RWPE2 (cell line): ENCODE measurements around the gene SEMA4B.

Experiments used
- ATAC-seq: fragments of 200-7000 bp; cut with Tn5 transposase; 3 replicates; pipeline ENCODE4 v1.9.1; 2021; ENCODE audit warnings: low read depth
- DNase-seq: peaks from one replicate; pipeline ENCODE4 v3.0.0-alpha.2; 2020; ENCODE audit warnings: low spot score
- H3K27ac ChIP-seq: fragments of 450-650 bp; 2 replicates; pipeline ENCODE4 v1.5.1; 2017; ENCODE audit warnings: mild to moderate bottlenecking; ENCODE audit not compliant: poor library complexity, severe bottlenecking
- H3K27me3 ChIP-seq: fragments of 250-450 bp; sonication (Bioruptor Pico); 2 replicates; pipeline ENCODE4 v1.5.1; 2021; ENCODE audit warnings: mild to moderate bottlenecking, moderate library complexity; ENCODE audit not compliant: insufficient read depth, poor library complexity, severe bottlenecking
- H3K36me3 ChIP-seq: fragments of 250-450 bp; sonication (Bioruptor Pico); 2 replicates; pipeline ENCODE4 v1.5.1; 2020; ENCODE audit warnings: low read depth, mild to moderate bottlenecking, moderate library complexity
- H3K4me1 ChIP-seq: fragments of 250-450 bp; sonication (Bioruptor Pico); 2 replicates; pipeline ENCODE4 v1.5.1; 2021; ENCODE audit warnings: mild to moderate bottlenecking, moderate library complexity; ENCODE audit not compliant: insufficient read depth, poor library complexity, severe bottlenecking
- H3K4me3 ChIP-seq: fragments of 250-450 bp; sonication (Bioruptor Pico); 2 replicates; pipeline ENCODE4 v1.5.1; 2021; ENCODE audit warnings: mild to moderate bottlenecking, moderate library complexity; ENCODE audit not compliant: severe bottlenecking
- H3K9me3 ChIP-seq: fragments of 250-450 bp; sonication (Bioruptor Pico); 2 replicates; pipeline ENCODE4 v1.5.1; 2021; ENCODE audit warnings: mild to moderate bottlenecking, moderate library complexity; ENCODE audit not compliant: severe bottlenecking
- CTCF ChIP-seq: fragments of 450-650 bp; IDR thresholded peaks from one replicate; pipeline ENCODE4 v1.5.1; 2017; ENCODE audit warnings: mild to moderate bottlenecking, moderate library complexity; ENCODE audit not compliant: poor library complexity, severe bottlenecking

The SEMA4B gene

GRCh38 chr15:90210593-90210992 lies 9.5 kb downstream of the SEMA4B start:
- ATAC-seq: no peak
- Histone ChIP-seq H3K27ac (peak overlapping the region; percentile 98), H3K4me3 (no peak overlapping the region)

GRCh38 chr15:90211009-90211408 lies 9.9 kb downstream of the SEMA4B start:
- Histone ChIP-seq H3K27me3 (no peaks in the 10 kb centered on the region), H3K4me3 (no peak overlapping the region), H3K9me3 (no peaks in the 10 kb centered on the region), H3K27ac (peak overlapping the region; percentile 98), H3K4me1 (peaks cover 54% of the 10 kb centered on the region), H3K36me3 (peaks cover 91% of the 10 kb centered on the region)
- no peak for TF ChIP-seq CTCF
- peak; percentile 1; the same call in 2 of the 3 replicates for ATAC-seq
- no peak for DNase-seq

More at GRCh38 chr15:90210593-90210992, 9.5 kb downstream of the SEMA4B start:
- DNase-seq: no peak
- peaks cover 91% of the 10 kb centered on the region for H3K36me3 ChIP-seq
- no peak for TF ChIP-seq CTCF
- peaks cover 58% of the 10 kb centered on the region for H3K4me1 ChIP-seq
- no peaks in the 10 kb centered on the region for H3K27me3 ChIP-seq
- no peaks in the 10 kb centered on the region for H3K9me3 ChIP-seq

- TF ChIP-seq CTCF: no peak
- H3K27me3 ChIP-seq: no peaks in the 10 kb centered on the region
- ATAC-seq (peak; percentile 92), DNase-seq (peak; percentile 100)
- H3K4me3 ChIP-seq: no peak overlapping the region
- H3K9me3 ChIP-seq: no peaks in the 10 kb centered on the region
- H3K4me1 ChIP-seq: peaks cover 54% of the 10 kb centered on the region
- H3K27ac ChIP-seq: peak overlapping the region; percentile 98
- H3K36me3 ChIP-seq: peaks cover 91% of the 10 kb centered on the region
Observed at GRCh38 chr15:90211440-90212143, 10.5 kb downstream of the SEMA4B start.

- peak overlapping the region; percentile 98 for H3K27ac ChIP-seq
Observed at GRCh38 chr15:90212221-90213098, 11.3 kb downstream of the SEMA4B start.

More at GRCh38 chr15:90212221-90213098, 11.3 kb downstream of the SEMA4B start:
- ATAC-seq (peak; percentile 13), DNase-seq (no peak)
- no peaks in the 10 kb centered on the region for H3K9me3 ChIP-seq
- no peak for TF ChIP-seq CTCF
- H3K27me3 ChIP-seq: no peaks in the 10 kb centered on the region
- H3K4me1 ChIP-seq: peaks cover 54% of the 10 kb centered on the region
- H3K36me3 ChIP-seq: peaks cover 91% of the 10 kb centered on the region
- no peak overlapping the region for H3K4me3 ChIP-seq
